Trophoblast cell (in vitro differentiated cells and primary cell): ENCODE data around the gene OR6C1. TPM values are rescaled to one million over a fixed set of nuclear protein-coding genes. Genes with fewer than 3 reads are reported as not detected.

Source experiments
- DNase-seq, 2 donors: peaks; one replicate each; pipeline ENCODE4 v3.0.0-alpha.2; 2016
- H2AFZ ChIP-seq: 2 replicates; pipeline ENCODE4 v1.6.1; 2013; ENCODE audit warnings: low read length, moderate library complexity, mild to moderate bottlenecking; ENCODE audit not compliant: insufficient read depth, poor library complexity
- H2AK5ac ChIP-seq: 2 replicates; pipeline ENCODE4 v1.6.1; 2013; ENCODE audit warnings: mild to moderate bottlenecking, low read length
- H2BK120ac ChIP-seq: 2 replicates; pipeline ENCODE4 v1.6.1; 2013; ENCODE audit warnings: low read length, mild to moderate bottlenecking, moderate library complexity; ENCODE audit not compliant: insufficient read depth, poor library complexity
- H2BK12ac ChIP-seq: 2 replicates; pipeline ENCODE4 v1.6.1; 2013; ENCODE audit warnings: mild to moderate bottlenecking, low read length, moderate library complexity
- H2BK5ac ChIP-seq: 2 replicates; pipeline ENCODE4 v1.6.1; 2013; ENCODE audit warnings: low read length, low read depth, moderate library complexity, mild to moderate bottlenecking; ENCODE audit not compliant: poor library complexity
- H3K14ac ChIP-seq: 2 replicates; pipeline ENCODE4 v1.6.1; 2013; ENCODE audit warnings: mild to moderate bottlenecking, low read length
- H3K18ac ChIP-seq: 2 replicates; pipeline ENCODE4 v1.6.1; 2013; ENCODE audit warnings: mild to moderate bottlenecking, low read length
- H3K23ac ChIP-seq: 2 replicates; pipeline ENCODE4 v1.6.1; 2013; ENCODE audit warnings: low read length
- H3K27ac ChIP-seq: 2 replicates; pipeline ENCODE4 v1.5.1; 2013; ENCODE audit warnings: low read depth, mild to moderate bottlenecking, inconsistent platforms, low read length, moderate library complexity
- H3K27me3 ChIP-seq: 2 replicates; pipeline ENCODE4 v1.6.1; 2013; ENCODE audit warnings: inconsistent platforms, mild to moderate bottlenecking, low read length, moderate library complexity; ENCODE audit not compliant: insufficient read depth
- H3K36me3 ChIP-seq, 2 experiments: 1 replicate in 1 of 2; 2 replicates in 1 of 2; pipeline ENCODE4 v1.6.1; 2013; ENCODE audit warnings: low read length in 2 of 2, mild to moderate bottlenecking in 2 of 2, moderate library complexity in 1 of 2; ENCODE audit not compliant: insufficient read depth in 2 of 2, control insufficient read depth in 1 of 2
- H3K4ac ChIP-seq: 2 replicates; pipeline ENCODE4 v1.6.1; 2013; ENCODE audit warnings: low read depth, mild to moderate bottlenecking, low read length, moderate library complexity
- H3K4me1 ChIP-seq, 2 experiments: 1 replicate in 1 of 2; 2 replicates in 1 of 2; pipeline ENCODE4 v1.6.1; 2013; ENCODE audit warnings: low read length in 2 of 2, mild to moderate bottlenecking in 2 of 2, moderate library complexity in 1 of 2; ENCODE audit not compliant: insufficient read depth in 2 of 2, control insufficient read depth in 1 of 2
- H3K4me2 ChIP-seq: 2 replicates; pipeline ENCODE4 v1.6.1; 2013; ENCODE audit warnings: inconsistent platforms, mild to moderate bottlenecking, low read length, moderate library complexity
- H3K4me3 ChIP-seq: 2 replicates; pipeline ENCODE4 v1.5.1; 2013; ENCODE audit warnings: mild to moderate bottlenecking, low read depth, low read length, inconsistent platforms
- H3K79me1 ChIP-seq: one replicate; pipeline ENCODE4 v1.6.1; 2013; ENCODE audit warnings: low read length
- H3K79me2 ChIP-seq: 2 replicates; pipeline ENCODE4 v1.6.1; 2013; ENCODE audit warnings: low read length, mild to moderate bottlenecking; ENCODE audit not compliant: control insufficient read depth, insufficient read depth, poor library complexity
- H3K9ac ChIP-seq: 2 replicates; pipeline ENCODE4 v1.6.1; 2013; ENCODE audit warnings: mild to moderate bottlenecking, low read length
- H3K9me3 ChIP-seq: 2 replicates; pipeline ENCODE4 v1.6.1; 2013; ENCODE audit warnings: low read depth, mild to moderate bottlenecking, control low read depth, inconsistent platforms, low read length; ENCODE audit not compliant: insufficient read depth
- H4K12ac ChIP-seq: 2 replicates; pipeline ENCODE4 v1.6.1; 2013; ENCODE audit warnings: low read depth, mild to moderate bottlenecking, low read length, moderate library complexity
- H4K8ac ChIP-seq: 2 replicates; pipeline ENCODE4 v1.6.1; 2013; ENCODE audit warnings: low read depth, mild to moderate bottlenecking, low read length, moderate library complexity
- H4K91ac ChIP-seq: one replicate; pipeline ENCODE4 v1.6.1; 2013; ENCODE audit warnings: low read depth, mild to moderate bottlenecking, low read length, moderate library complexity
- WGBS: extraction: QIAGEN DNeasy Blood & Tissue Kit; methylation state at CpG from one replicate; pipeline ENCODE4 v1.1.7; 2013; ENCODE audit warnings: missing lambda C conversion rate; ENCODE audit not compliant: insufficient read length, insufficient coverage; ENCODE audit errors: extremely low coverage; 5-methylcytosine and 5-hydroxymethylcytosine counted together
- polyA plus RNA-seq: library from polyadenylated mRNA; stranded (reverse); fragments of 200-250 nt; gene quantifications from 2 replicates; pipeline ENCODE4 v1.2.3, GENCODE V29; 2013

Gene OR6C1
- not detected in 2 replicates for polyA plus RNA-seq

DNA sequence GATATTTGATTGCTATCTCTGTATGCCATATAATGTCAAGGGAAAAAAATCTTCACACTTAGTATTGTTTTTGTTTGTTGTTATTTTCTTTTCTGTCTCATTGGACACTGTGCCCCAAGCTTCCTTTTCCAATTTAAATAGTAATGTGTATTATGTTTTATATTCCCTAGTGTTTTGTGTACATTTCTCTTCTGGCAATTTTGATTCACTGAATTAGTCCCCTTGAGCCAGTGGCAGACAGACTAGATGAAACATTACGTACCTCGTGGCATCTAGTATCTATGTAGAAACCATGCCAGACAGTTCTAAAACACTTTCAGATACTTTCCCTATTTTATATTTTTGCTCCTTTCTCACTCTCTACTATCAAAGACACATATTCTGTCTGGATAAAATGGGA lies at the start of gene OR6C1:
TSS of gene OR6C1 (plus strand) at position 301 of the 400 bp plus-strand sequence. CDS start 6,257 bp downstream, outside the sequence.
- no peak within 1 kb of the TSS for H4K12ac ChIP-seq
- H3K36me3 ChIP-seq = no peaks in the 10 kb centered on the region
- no peaks in the 10 kb centered on the region for H3K27me3 ChIP-seq
- H3K79me2 ChIP-seq = no peaks in the 10 kb centered on the region
- no peak within 1 kb of the TSS for H4K8ac ChIP-seq
- no peak within 1 kb of the TSS for H3K14ac ChIP-seq
- no peak within 1 kb of the TSS for H2BK12ac ChIP-seq
- no peak within 1 kb of the TSS for H2AFZ ChIP-seq
- no peak within 1 kb of the TSS for H2BK5ac ChIP-seq
- no peak within 1 kb of the TSS for H2AK5ac ChIP-seq
- no peak within 1 kb of the TSS for H3K9ac ChIP-seq
- no peak within 1 kb of the TSS for H3K4me2 ChIP-seq
- H3K23ac ChIP-seq = no peak within 1 kb of the TSS
- no peak within 1 kb of the TSS for H4K91ac ChIP-seq
- no peak within 1 kb of the TSS for H3K18ac ChIP-seq
- WGBS = no CpG with 5 or more reads among the region's 2 CpGs
- H2BK120ac ChIP-seq = no peak within 1 kb of the TSS
- no peaks in the 10 kb centered on the region for H3K4me1 ChIP-seq
- no peaks in the 10 kb centered on the region for H3K79me1 ChIP-seq
- H3K4me3 ChIP-seq = no peak within 1 kb of the TSS
- H3K27ac ChIP-seq = no peak within 1 kb of the TSS
- DNase-seq = no peak
- H3K4ac ChIP-seq = no peak within 1 kb of the TSS
- H3K9me3 ChIP-seq = no peaks in the 10 kb centered on the region

- Histone ChIP-seq H4K91ac (no peak overlapping the region), H3K23ac (no peak overlapping the region), H2BK12ac (no peak overlapping the region), H3K4me3 (no peak overlapping the region), H4K12ac (no peak overlapping the region), H3K79me1 (no peaks in the 10 kb centered on the region), H3K27me3 (no peaks in the 10 kb centered on the region), H2BK5ac (no peak overlapping the region), H3K14ac (no peak overlapping the region), H3K9me3 (no peaks in the 10 kb centered on the region), H3K9ac (no peak overlapping the region), H3K18ac (no peak overlapping the region), H3K4me1 (no peaks in the 10 kb centered on the region), H2AFZ (no peak overlapping the region), H3K79me2 (no peaks in the 10 kb centered on the region), H3K4ac (no peak overlapping the region), H3K4me2 (no peak overlapping the region), H4K8ac (no peak overlapping the region), H3K36me3 (no peaks in the 10 kb centered on the region), H2BK120ac (no peak overlapping the region), H2AK5ac (no peak overlapping the region), H3K27ac (no peak overlapping the region)
- DNase-seq = no peak
- WGBS = no CpG with 5 or more reads among the region's 2 CpGs
Measured at GRCh38 chr12:55280991-55281390, 33.2 kb upstream of the OR6C1 start.

GRCh38 chr12:55289999-55290398 lies 24.1 kb upstream of the OR6C1 start:
- no peak overlapping the region for H3K27ac ChIP-seq
- no peak overlapping the region for H3K14ac ChIP-seq
- H3K4me1 ChIP-seq = no peaks in the 10 kb centered on the region
- DNase-seq = no peak
- H3K9ac ChIP-seq = no peak overlapping the region
- H2AK5ac ChIP-seq = no peak overlapping the region
- H4K12ac ChIP-seq = no peak overlapping the region
- H3K23ac ChIP-seq = no peak overlapping the region
- H2AFZ ChIP-seq = no peak overlapping the region
- no peak overlapping the region for H2BK12ac ChIP-seq
- H4K91ac ChIP-seq = no peak overlapping the region
- H3K27me3 ChIP-seq = no peaks in the 10 kb centered on the region
- H2BK120ac ChIP-seq = no peak overlapping the region
- H3K9me3 ChIP-seq = no peaks in the 10 kb centered on the region
- H4K8ac ChIP-seq = no peak overlapping the region
- no CpG with 5 or more reads among the region's 2 CpGs for WGBS
- no peaks in the 10 kb centered on the region for H3K79me1 ChIP-seq
- no peak overlapping the region for H3K4me2 ChIP-seq
- no peak overlapping the region for H3K4me3 ChIP-seq
- no peaks in the 10 kb centered on the region for H3K79me2 ChIP-seq
- H2BK5ac ChIP-seq = no peak overlapping the region
- H3K4ac ChIP-seq = no peak overlapping the region
- H3K18ac ChIP-seq = no peak overlapping the region
- H3K36me3 ChIP-seq = no peaks in the 10 kb centered on the region

DNA sequence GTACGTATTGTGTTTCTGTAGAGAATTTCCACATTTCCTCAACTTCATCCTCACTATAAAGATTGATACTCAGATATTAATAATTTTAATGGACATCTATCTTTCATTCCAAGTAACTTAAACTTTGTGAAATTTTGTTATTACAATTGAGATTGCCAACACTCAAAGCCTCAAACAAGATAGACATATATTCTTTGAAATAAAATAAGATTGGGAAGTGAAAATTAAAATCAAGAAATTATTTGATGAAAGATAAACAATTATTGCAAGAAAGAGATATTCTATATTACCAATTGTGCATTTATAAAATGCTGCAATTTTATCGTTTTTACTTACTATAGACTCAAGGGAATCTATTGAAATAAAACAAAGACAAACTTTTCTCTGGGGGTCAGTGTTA lies 17.7 kb upstream of the OR6C1 start, which contains the start of gene OR6C6:
TSS of gene OR6C6 (minus strand) at position 101 of the 400 bp plus-strand sequence. CDS start 1,337 bp downstream, outside the sequence.
- WGBS = no CpG with 5 or more reads among the region's 2 CpGs
- Histone ChIP-seq H3K27ac (no peak within 1 kb of the TSS), H3K4ac (no peak within 1 kb of the TSS), H3K4me1 (no peaks in the 10 kb centered on the region), H3K79me2 (no peaks in the 10 kb centered on the region), H2BK12ac (no peak within 1 kb of the TSS), H2AFZ (no peak within 1 kb of the TSS), H2BK120ac (no peak within 1 kb of the TSS), H3K36me3 (no peaks in the 10 kb centered on the region), H3K23ac (no peak within 1 kb of the TSS), H4K91ac (no peak within 1 kb of the TSS), H3K9me3 (no peaks in the 10 kb centered on the region), H2AK5ac (no peak within 1 kb of the TSS), H4K8ac (no peak within 1 kb of the TSS), H2BK5ac (no peak within 1 kb of the TSS), H3K18ac (no peak within 1 kb of the TSS), H3K4me2 (no peak within 1 kb of the TSS), H3K9ac (no peak within 1 kb of the TSS), H4K12ac (no peak within 1 kb of the TSS), H3K79me1 (no peaks in the 10 kb centered on the region), H3K4me3 (no peak within 1 kb of the TSS), H3K14ac (no peak within 1 kb of the TSS), H3K27me3 (no peaks in the 10 kb centered on the region)
- DNase-seq = no peak
